Stimulated activated CD4-positive, alpha-beta T cell treated with anti-CD3 and anti-CD28 coated beads, Interleukin-2, amount 100 ng/mL, for 4 hours (primary cell): ENCODE results near the gene ZSWIM4.

Experiments used
- DNase-seq: peaks from one replicate; pipeline ENCODE4 v3.0.0-alpha.2; 2020; ENCODE audit warnings: low read depth

ZSWIM4 gene

GRCh38 chr19:13835791-13836723 is 40.8 kb downstream of the ZSWIM4 start:
- DNase-seq = no peak

- DNase-seq = no peak
Observed at GRCh38 chr19:13838435-13839129, 43.3 kb downstream of the ZSWIM4 start.

- DNase-seq = peak; percentile 91
Observed at GRCh38 chr19:13839130-13839937, 44.1 kb downstream of the ZSWIM4 start.

GRCh38 chr19:13839938-13840304 is 44.7 kb downstream of the ZSWIM4 start:
- DNase-seq = peak; percentile 64

GRCh38 chr19:13840305-13841085 is 45.3 kb downstream of the ZSWIM4 start:
- no peak for DNase-seq

GRCh38 chr19:13841086-13841961 is 46.1 kb downstream of the ZSWIM4 start:
- DNase-seq = no peak

- no peak for DNase-seq
Observed at GRCh38 chr19:13841962-13842290, 46.7 kb downstream of the ZSWIM4 start.

GRCh38 chr19:13842291-13843103 is 47.3 kb downstream of the ZSWIM4 start:
- peak; percentile 57 for DNase-seq

- no peak for DNase-seq
Observed at GRCh38 chr19:13843104-13843921, 48.1 kb downstream of the ZSWIM4 start.

GRCh38 chr19:13844130-13844631 is 48.9 kb downstream of the ZSWIM4 start:
- no peak for DNase-seq

GRCh38 chr19:13846557-13847406 is 51.5 kb downstream of the ZSWIM4 start:
- peak; percentile 85 for DNase-seq

GRCh38 chr19:13847407-13848339 is 52.4 kb downstream of the ZSWIM4 start:
- peak; percentile 66 for DNase-seq

- DNase-seq = no peak
Observed at GRCh38 chr19:13848340-13848677, 53.1 kb downstream of the ZSWIM4 start.

GRCh38 chr19:13848798-13849676 is 53.8 kb downstream of the ZSWIM4 start:
- DNase-seq = no peak

GRCh38 chr19:13849991-13850909 is 55.0 kb downstream of the ZSWIM4 start:
- no peak for DNase-seq
